ENCODE measurements around the gene ZNF491. TPM values are rescaled to one million over a fixed set of nuclear protein-coding genes. Genes with fewer than 3 reads are reported as not detected.

The ZNF491 gene
- total RNA-seq = 2.1 and 3.4 TPM in 2 replicates

DNA sequence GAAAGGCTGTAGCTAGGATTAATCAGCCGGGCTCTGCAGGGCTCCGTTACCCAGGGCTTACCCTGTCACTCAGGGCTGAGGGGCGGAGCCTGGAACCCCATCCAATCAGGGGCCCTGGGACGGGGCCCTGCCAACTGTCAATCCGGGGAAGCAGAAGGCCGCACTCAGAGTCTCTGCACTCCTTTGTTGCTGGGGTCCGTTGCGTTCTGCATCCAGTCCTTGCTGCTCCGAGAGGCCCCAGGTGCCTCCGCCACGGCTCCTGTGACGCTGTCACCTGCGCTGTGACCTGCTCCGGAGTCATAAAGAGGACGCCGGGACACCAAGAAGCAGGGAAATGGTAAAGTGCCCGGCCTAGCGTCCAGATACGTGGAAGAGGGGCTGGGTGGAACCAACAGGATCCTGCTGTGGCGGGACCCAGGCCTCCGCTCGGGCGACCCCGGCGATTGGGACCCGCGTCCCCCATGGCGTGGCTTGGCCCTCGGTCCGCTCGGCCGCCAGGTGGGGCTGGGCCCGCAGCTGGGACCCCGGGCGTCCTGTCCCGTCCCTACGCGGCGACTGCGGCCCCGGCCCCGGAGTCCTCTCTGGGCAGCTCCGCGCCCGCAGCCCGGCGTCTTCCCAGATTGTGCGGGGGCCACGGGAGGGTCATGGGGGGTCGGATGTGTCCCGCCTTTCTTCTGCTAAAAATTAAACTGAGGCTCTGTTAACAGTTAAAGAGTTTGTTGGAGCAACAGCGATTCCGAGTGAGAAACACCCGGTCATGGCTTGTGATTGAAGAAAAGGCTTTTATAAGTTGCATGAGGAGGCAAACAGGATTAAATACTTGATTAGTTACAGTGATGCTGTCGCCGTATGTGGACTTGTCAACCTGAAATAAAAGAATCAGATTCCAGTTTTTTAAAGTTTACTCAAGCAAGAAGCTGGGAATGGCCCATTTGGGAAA is at the start of gene ZNF491:
Gene ZNF491, plus strand, starts transcription at position 133 of the 940 bp plus-strand sequence. CDS start 7,431 bp downstream, outside the sequence.

GRCh38 chr19:11766597-11767591 is 31.4 kb upstream of the ZNF491 start, which contains the start of gene ZNF441:
Gene ZNF441, plus strand, starts transcription at chr19:11767000. Its CDS starts 194 bp downstream, at chr19:11767194.

DNA sequence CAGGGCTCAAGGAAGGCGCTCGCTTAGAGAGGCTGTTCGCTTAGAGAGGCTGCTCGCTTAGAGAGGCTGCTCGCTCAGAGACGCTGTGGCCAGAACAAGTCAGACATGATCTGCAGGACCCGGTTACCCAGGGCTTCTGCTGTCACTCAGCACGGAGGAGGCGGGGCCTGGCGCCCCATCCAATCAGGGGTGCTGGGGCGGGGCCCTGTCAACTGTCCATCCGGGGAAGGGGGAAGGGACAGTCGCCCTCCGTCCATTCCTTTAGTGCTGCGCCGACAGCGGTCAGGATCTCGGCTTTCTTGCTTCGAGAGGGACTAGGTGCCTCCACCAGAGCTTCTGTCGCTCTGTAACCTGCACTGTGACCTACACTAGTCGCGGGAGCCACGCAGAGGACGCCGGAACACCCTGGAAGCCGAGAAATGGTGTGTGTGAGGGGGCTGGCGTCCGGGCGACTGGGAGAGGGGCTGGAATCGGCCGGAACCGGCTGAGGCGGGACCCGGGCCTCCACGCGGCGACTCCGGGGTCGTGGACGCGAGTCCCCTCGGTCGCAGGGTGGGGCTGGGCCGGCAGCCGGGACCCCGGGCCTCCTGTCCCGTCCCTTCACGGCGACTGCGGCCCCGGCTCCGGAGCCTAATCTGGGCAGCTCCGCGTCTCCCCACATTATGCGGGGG is 15.8 kb downstream of the ZNF491 start, which contains the start of gene ZNF440:
Gene ZNF440, plus strand, starts transcription at position 245 of the 671 bp plus-strand sequence. Its CDS starts 175 bp downstream, at position 420.

GRCh38 chr19:11848594-11849469 is 50.5 kb downstream of the ZNF491 start, which contains the start of gene ZNF439:
Gene ZNF439, plus strand, starts transcription at chr19:11848726. Its CDS starts 142 bp downstream, at chr19:11848868.

Other genes starting within 250 kb of the ZNF491 start
- gene ELOF1, start 239.3 kb upstream of the ZNF491 start, total RNA-seq = 26.0 and 31.2 TPM in 2 replicates
- 2.7 and 9.9 TPM in 2 replicates for gene ACP5, start 220.9 kb upstream of the ZNF491 start, total RNA-seq
- 22.6 and 24.9 TPM in 2 replicates for gene ZNF627, start 201.0 kb upstream of the ZNF491 start, total RNA-seq
- gene ZNF823, start 59.6 kb upstream of the ZNF491 start, total RNA-seq = 5.5 and 7.9 TPM in 2 replicates
- gene ZNF441, start 31.5 kb upstream of the ZNF491 start, total RNA-seq = 13.0 and 16.4 TPM in 2 replicates
- gene ZNF440, start 15.8 kb downstream of the ZNF491 start, total RNA-seq = 9.8 and 17.1 TPM in 2 replicates
- 6.2 and 6.7 TPM in 2 replicates for gene ZNF439, start 50.2 kb downstream of the ZNF491 start, total RNA-seq
- gene ZNF69, start 89.3 kb downstream of the ZNF491 start, total RNA-seq = 2.9 and 4.6 TPM in 2 replicates
- 11.3 and 11.5 TPM in 2 replicates for gene ZNF700, start 126.6 kb downstream of the ZNF491 start, total RNA-seq
- 0.55 and 1.1 TPM in 2 replicates for gene ZNF763, start 166.5 kb downstream of the ZNF491 start, total RNA-seq
- gene ZNF433, start 237.2 kb downstream of the ZNF491 start, total RNA-seq = 6.5 and 7.6 TPM in 2 replicates